VCaP (cell line): ENCODE data around the gene CYFIP2.
A peak's percentile ranks its signal among the peaks of the same experiment; 100 is the strongest.

Experiments used
- H3K27ac ChIP-seq: fragments of 450-650 bp; 2 replicates; pipeline ENCODE4 v1.5.1; 2017
- CTCF ChIP-seq: fragments of 450-650 bp; conservative IDR thresholded peaks from 2 replicates; pipeline ENCODE4 v1.5.1; 2017; ENCODE audit warnings: mild to moderate bottlenecking, moderate library complexity

The CYFIP2 gene

GRCh38 chr5:157431544-157432200, 165.7 kb downstream of the CYFIP2 start:
- peak overlapping the region; percentile 53 for H3K27ac ChIP-seq
- peak; percentile 75 for TF ChIP-seq CTCF

- H3K27ac ChIP-seq: no peak overlapping the region
- TF ChIP-seq CTCF: no peak
These were observed 168.2 kb downstream of the CYFIP2 start for GRCh38 chr5:157434096-157434495.

GRCh38 chr5:157443041-157443549, 177.2 kb downstream of the CYFIP2 start:
- TF ChIP-seq CTCF: no peak

GRCh38 chr5:157444224-157444623, 178.3 kb downstream of the CYFIP2 start:
- no peak for TF ChIP-seq CTCF
- no peak overlapping the region for H3K27ac ChIP-seq

More at GRCh38 chr5:157443041-157443549, 177.2 kb downstream of the CYFIP2 start:
- no peak overlapping the region for H3K27ac ChIP-seq
